Adrenal gland (tissue), 12 donors: ENCODE results near the gene MFAP3L. TPM values are rescaled to one million over a fixed set of nuclear protein-coding genes. Genes with fewer than 3 reads are reported as not detected.
"Not testable (repeated sequence)": the region's sequence is repeated elsewhere in the genome, so short reads cannot be mapped to it uniquely, and the experiment has no call there.

ENCODE experiments used
- DNase-seq, 7 donors: peaks; one replicate each; pipeline ENCODE4 v3.0.0-alpha.2; 2019 to 2020
- H3K27ac ChIP-seq, 5 donors: fragments of 200-600 bp; sonication (generic) in 4 of 5; 1 replicate in 3 of 5; 2 replicates in 2 of 5; pipeline versions ENCODE4 v1.5.1 to v1.8.0; 2016 to 2020; ENCODE audit warnings: mild to moderate bottlenecking in 1 of 5
- H3K27me3 ChIP-seq: fragments of 200-600 bp; 2 replicates; pipeline ENCODE4 v1.8.0; 2021
- H3K36me3 ChIP-seq, 2 donors: fragments of 200-600 bp; replicated peaks in 1 of 2; 1 replicate in 1 of 2; 2 replicates in 1 of 2; pipeline versions ENCODE4 v1.5.1 to v1.8.0; 2018 to 2022
- H3K4me1 ChIP-seq, 2 donors: fragments of 200-600 bp; replicated peaks in 1 of 2; 1 replicate in 1 of 2; 2 replicates in 1 of 2; pipeline versions ENCODE4 v1.5.1 to v1.8.0; 2018 to 2021
- H3K4me3 ChIP-seq, 4 donors: fragments of 200-600 bp; sonication (generic) in 3 of 4; one replicate each; pipeline ENCODE4 v1.5.1; 2016 to 2018
- H3K9me3 ChIP-seq, 3 donors: fragments of 200-600 bp; sonication (generic) in 1 of 3; replicated peaks in 1 of 3; 1 replicate in 2 of 3; 2 replicates in 1 of 3; pipeline versions ENCODE4 v1.5.1 to v1.8.0; 2016 to 2021
- CTCF ChIP-seq, 6 experiments: fragments of 450-650 bp in 4 of 6; fragments of 200-600 bp in 2 of 6; sonication (generic) in 1 of 6; IDR thresholded peaks; 1 replicate in 5 of 6; 2 replicates in 1 of 6; pipeline versions ENCODE4 v1.5.1 to v1.8.0; 2016 to 2021; ENCODE audit warnings: antibody characterized with exemption in 6 of 6, mild to moderate bottlenecking in 2 of 6, moderate library complexity in 1 of 6
- POLR2A ChIP-seq, 2 donors: fragments of 450-650 bp; IDR thresholded peaks; one replicate each; pipeline ENCODE4 v1.6.1; 2017; ENCODE audit warnings: antibody characterized with exemption in 2 of 2, mild to moderate bottlenecking in 2 of 2, moderate library complexity in 1 of 2
- WGBS, 4 donors: extraction: QIAGEN DNeasy Blood & Tissue Kit in 2 of 4; methylation state at CpG; one replicate each; pipeline versions ENCODE4 v1.1.5 to v1.1.7; 2013 to 2017; 5-methylcytosine and 5-hydroxymethylcytosine counted together
- intact Hi-C, 2 donors: fragments of 100-400 bp; cut with DNase I; formaldehyde crosslinking; loops; one replicate each; pipeline versions ENCODE4 v1.14.1 to v1.15.0; 2022 to 2023
- polyA plus RNA-seq, 3 donors: library from polyadenylated mRNA; stranded (reverse); fragments of 200-250 nt in 2 of 3; fragments of 350-450 nt in 1 of 3; fragmentation: Illumina TruSeq in 1 of 3; extraction: RNeasy Lipid Tissue Mini Kit (QIAGEN cat#74804) in 1 of 3; gene quantifications; one replicate each; pipeline ENCODE4 v1.2.3, GENCODE V29; 2013 to 2014
- total RNA-seq, 9 donors: library from RNA; depleted of rRNA in 4 of 9; stranded (reverse); fragments of >200 nt in 4 of 9; fragments of 120-200 nt in 1 of 9; fragmentation: NEBNext Ultra II Directional in 1 of 9; extraction: Animal tissue kit (Norgen Biotek cat#: 25700) in 1 of 9; gene quantifications; one replicate each; pipeline versions ENCODE4 v1.1.0 to v1.2.4, GENCODE V29; 2013 to 2023
- donor health status: healthy with polysubstance abuse.
- donor health status: Bipolar disorder and iron deficiency.
- donor health status: DM: yes; HTN: yes; CAD: no.
- donor health status: DM: no; HTN: no; CAD: no.
- donor health status: DM: no; HTN: no; CAD: no.
- donor health status: DM: yes; HTN: yes; CAD: no.

Gene MFAP3L
- total and polyA plus RNA-seq, 12 donors = 0.94 to 13.7 (median 3.8) TPM

GRCh38 chr4:169952236-169953002, 73.8 kb downstream of the MFAP3L start:
- no peak for DNase-seq
- no peak for TF ChIP-seq CTCF (IDR thresholded peaks at IDR 0.05)
- no peak for TF ChIP-seq POLR2A (IDR thresholded peaks at IDR 0.05)
- no peaks in the 10 kb centered on the region for H3K36me3 ChIP-seq
- intact Hi-C loops = no loop called here
- no peak overlapping the region for H3K4me3 ChIP-seq
- no peaks in the 10 kb centered on the region for H3K4me1 ChIP-seq
- H3K27me3 ChIP-seq = no peaks in the 10 kb centered on the region
- no peaks in the 10 kb centered on the region for H3K9me3 ChIP-seq
- 52 to 63% (median 56%) methylated on average over 4 of the region's 4 CpGs for whole genome bisulfite sequencing, 4 donors
- H3K27ac ChIP-seq = no peak overlapping the region

GRCh38 chr4:169948271-169948670, 77.9 kb downstream of the MFAP3L start:
- WGBS, 4 donors = 55 to 58% (median 57%) methylated on average over 3 of the region's 3 CpGs
- H3K4me3 ChIP-seq = no peak overlapping the region
- H3K27me3 ChIP-seq = no peaks in the 10 kb centered on the region
- H3K36me3 ChIP-seq = no peaks in the 10 kb centered on the region
- DNase-seq = no peak
- H3K4me1 ChIP-seq = no peaks in the 10 kb centered on the region
- H3K27ac ChIP-seq = no peak overlapping the region
- H3K9me3 ChIP-seq = no peaks in the 10 kb centered on the region
- intact Hi-C loops = no loop called here
- no peak for TF ChIP-seq CTCF (IDR thresholded peaks at IDR 0.05)
- TF ChIP-seq POLR2A (IDR thresholded peaks at IDR 0.05) = no peak

GRCh38 chr4:169945636-169946035, 80.6 kb downstream of the MFAP3L start:
- Histone ChIP-seq H3K9me3 (no peaks in the 10 kb centered on the region), H3K27ac (no peak overlapping the region), H3K27me3 (no peaks in the 10 kb centered on the region), H3K4me1 (no peaks in the 10 kb centered on the region), H3K36me3 (no peaks in the 10 kb centered on the region), H3K4me3 (no peak overlapping the region)
- no peak for DNase-seq
- WGBS, 4 donors = 30 to 50% (median 47%) methylated on average over 1 of the region's 1 CpG
- no peak for TF ChIP-seq POLR2A (IDR thresholded peaks at IDR 0.05)
- no peak for TF ChIP-seq CTCF (IDR thresholded peaks at IDR 0.05)
- intact Hi-C loops = no loop called here

GRCh38 chr4:169943601-169944000, 82.6 kb downstream of the MFAP3L start:
- H3K4me3 ChIP-seq, DNase-seq, H3K27me3 ChIP-seq, H3K36me3 ChIP-seq, H3K27ac ChIP-seq, intact Hi-C loops, H3K4me1 ChIP-seq, H3K9me3 ChIP-seq: not testable (repeated sequence)
- 61 to 83% (median 71%) methylated on average over 6 of the region's 6 CpGs for WGBS, 4 donors

GRCh38 chr4:169941141-169941540, 85.1 kb downstream of the MFAP3L start:
- no peak overlapping the region for H3K4me3 ChIP-seq
- H3K36me3 ChIP-seq = no peaks in the 10 kb centered on the region
- H3K4me1 ChIP-seq = no peaks in the 10 kb centered on the region
- no peaks in the 10 kb centered on the region for H3K27me3 ChIP-seq
- 83 to 93% (median 88%) methylated on average over 5 of the region's 5 CpGs for WGBS, 4 donors
- intact Hi-C loops = no loop called here
- TF ChIP-seq POLR2A (IDR thresholded peaks at IDR 0.05) (no peak), CTCF (IDR thresholded peaks at IDR 0.05) (no peak)
- H3K9me3 ChIP-seq = no peaks in the 10 kb centered on the region
- no peak for DNase-seq
- H3K27ac ChIP-seq = no peak overlapping the region
